ENCODE data around the gene RALB.
"Not testable (repeated sequence)": the region's sequence is repeated elsewhere in the genome, so short reads cannot be mapped to it uniquely, and the experiment has no call there.

The RALB gene

GRCh38 chr2:120244656-120245519, 7.8 kb upstream of the RALB start:
- DNase-seq: no peak

- no peak for DNase-seq
These were observed 6.9 kb upstream of the RALB start for GRCh38 chr2:120245520-120246332.

GRCh38 chr2:120246546-120247300, 5.9 kb upstream of the RALB start:
- no peak for DNase-seq

- DNase-seq: no peak
These were observed 4.8 kb upstream of the RALB start for GRCh38 chr2:120247851-120248250.

GRCh38 chr2:120250640-120251039, 2.0 kb upstream of the RALB start:
- DNase-seq: no peak

DNA sequence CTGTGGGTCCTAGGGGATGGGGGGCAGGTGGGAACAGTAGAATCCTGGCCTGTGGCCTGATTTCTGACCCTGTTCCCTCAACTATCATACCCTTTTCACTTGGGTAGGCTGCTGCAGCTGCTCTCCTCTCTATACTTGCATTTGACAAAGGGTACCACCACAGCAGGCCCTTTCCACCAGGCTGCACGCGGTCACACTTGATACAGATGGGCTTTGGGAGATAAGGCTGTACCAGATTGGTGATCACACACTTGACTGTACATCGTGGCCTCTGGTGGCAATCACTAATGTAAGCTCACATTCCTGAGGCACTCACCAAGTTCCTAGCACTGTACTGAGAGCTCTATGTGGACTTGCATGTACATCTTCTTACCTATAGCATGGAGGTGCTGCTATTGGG, 1.6 kb upstream of the RALB start:
- no peak for DNase-seq

- no peak for DNase-seq
These were observed 800 bp upstream of the RALB start for GRCh38 chr2:120251880-120252224.

DNA sequence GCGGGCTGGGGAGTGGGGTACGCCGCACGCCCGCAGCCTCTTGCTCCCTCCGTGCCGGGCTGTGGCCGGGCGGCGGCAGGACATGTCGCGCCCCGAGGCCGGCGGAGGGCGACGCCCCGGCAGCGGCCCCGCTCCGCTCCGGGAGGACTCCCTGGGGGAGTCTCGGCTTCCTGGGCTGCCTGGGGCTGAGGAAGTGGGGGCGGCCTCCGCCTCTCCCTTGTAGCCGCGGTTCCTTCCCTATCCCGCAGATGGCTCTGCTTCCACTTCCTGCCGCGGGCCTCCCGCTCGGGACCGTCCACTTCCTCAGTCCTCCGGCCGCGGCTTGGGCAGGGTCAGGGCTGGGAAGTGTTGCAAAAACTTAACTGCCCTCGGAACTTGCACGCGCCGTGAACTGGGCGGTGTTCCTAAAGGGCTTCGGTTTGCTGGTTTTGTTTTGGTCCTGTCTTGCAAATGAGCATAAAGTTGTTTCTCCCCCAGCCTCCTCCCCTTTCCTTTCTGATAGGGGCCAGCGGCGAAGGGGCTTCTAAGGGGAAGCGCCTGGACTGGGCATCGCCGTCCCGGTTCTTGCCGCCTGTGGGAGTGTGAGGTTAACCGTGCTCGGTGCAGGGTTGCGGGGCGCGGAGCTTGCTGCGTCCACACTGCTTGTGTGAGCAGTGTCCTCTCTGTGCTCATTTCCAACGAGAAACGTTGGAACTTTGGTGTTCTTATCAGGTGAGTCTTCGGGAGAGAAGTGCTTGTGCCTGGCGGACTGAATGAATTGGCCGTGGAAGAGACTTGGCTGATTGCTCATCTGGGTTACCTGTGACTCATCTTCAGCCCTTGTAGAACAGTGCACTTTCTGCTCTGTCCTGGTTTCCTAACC, 600 bp downstream of the RALB start:
- DNase-seq: peak; percentile 55

DNA sequence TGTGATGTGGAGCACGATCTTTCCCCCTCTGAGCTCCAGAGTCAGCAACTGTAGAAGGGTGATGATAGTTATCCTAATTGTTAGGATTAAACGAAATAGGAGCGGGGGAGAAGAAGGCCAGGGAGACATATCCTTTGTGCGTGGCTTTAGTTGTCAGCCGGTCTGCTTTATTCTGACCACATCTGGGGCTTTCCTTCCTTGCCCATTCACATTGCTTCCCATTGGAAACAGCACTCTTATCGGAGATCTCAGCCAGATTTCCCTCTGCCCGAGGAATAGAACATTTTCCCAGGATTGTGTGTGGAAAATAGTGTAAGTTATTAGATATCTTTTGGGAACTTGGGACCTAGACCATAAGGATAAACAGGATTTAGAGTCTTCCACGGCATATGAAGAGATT, 1.5 kb downstream of the RALB start:
- DNase-seq: no peak

- DNase-seq: no peak
These were observed 2.4 kb downstream of the RALB start for GRCh38 chr2:120255071-120255470.

- no peak for DNase-seq
These were observed 3.5 kb downstream of the RALB start for GRCh38 chr2:120255986-120256650.

- DNase-seq: no peak
These were observed 4.0 kb downstream of the RALB start for GRCh38 chr2:120256651-120257000.

DNA sequence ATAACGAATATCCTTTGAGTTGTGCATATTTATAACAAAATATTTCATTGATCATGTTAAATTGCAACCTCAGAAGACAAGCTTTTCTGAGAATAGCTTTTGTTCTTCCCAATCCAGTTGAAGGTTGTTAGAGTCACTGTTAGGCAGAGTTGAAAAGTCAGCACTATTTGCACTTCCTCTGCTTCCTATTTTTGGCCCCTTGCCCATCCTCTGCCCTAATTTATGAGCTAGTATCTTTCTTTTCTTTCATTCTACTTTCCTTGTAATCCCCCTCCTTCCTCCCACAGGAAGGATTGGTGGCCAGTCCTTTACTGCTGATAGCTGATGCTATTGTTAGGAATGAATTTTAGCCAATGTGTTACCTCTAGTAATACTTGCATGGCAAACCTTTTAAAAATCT, 4.9 kb downstream of the RALB start:
- no peak for DNase-seq

DNA sequence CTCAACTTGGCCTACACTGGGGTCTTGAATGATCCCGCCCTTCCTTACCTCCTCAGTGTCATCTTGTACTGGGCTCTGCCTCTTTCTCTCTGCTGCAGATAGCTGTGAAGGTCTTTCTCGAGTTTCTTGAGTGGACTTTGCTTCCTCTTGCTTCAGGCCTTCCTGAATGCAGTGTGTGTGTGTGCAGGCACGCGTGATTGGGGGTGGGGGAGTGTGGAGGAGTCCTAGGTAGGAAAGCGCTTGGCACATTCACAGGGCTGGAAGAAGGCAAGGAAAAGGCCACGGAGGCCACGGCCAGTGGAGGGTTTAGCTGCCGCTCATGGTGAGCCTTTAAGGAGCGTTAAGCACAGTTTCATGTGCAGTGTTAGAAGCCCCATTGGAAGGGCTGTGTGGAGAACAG, 5.5 kb downstream of the RALB start:
- no peak for DNase-seq

DNA sequence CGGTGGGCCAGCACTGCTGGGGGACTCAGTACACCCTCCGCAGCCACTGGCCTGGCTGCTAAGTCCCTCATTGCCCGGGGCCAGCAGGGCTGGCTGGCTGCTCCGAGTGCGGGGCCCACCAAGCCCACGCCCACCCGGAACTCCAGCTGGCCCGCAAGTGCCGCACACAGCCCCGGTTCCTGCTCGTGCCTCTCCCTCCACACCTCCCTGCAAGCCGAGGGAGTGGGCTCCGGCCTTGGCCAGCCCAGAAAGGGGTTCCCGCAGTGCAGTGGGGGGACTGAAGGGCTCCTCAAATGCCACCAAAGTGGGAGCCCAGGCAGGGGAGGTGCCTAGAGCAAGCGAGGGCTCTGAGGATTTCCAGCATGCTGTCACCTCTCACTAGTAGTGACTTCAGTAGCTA, 7.3 kb downstream of the RALB start:
- not testable (repeated sequence) for DNase-seq

DNA sequence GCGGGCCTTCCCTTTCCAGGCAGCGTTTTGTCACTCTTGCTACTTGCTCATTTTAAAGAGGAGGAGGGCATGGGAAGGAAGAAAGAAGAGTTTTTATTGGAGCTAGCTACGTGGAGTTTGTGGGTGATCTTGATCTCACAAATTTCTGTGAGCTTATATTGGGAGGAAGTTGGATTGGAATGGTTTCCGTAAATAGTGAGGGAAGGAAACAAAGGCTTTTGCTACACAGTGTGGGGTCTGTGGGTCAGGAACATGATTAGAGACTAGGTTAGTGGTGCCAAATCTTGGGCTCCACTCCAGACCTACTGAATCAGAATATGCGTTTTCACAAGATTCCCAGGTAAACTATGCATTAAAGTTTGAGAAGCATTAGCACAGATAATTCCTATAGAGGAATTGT, 8.1 kb downstream of the RALB start:
- DNase-seq: no peak

DNA sequence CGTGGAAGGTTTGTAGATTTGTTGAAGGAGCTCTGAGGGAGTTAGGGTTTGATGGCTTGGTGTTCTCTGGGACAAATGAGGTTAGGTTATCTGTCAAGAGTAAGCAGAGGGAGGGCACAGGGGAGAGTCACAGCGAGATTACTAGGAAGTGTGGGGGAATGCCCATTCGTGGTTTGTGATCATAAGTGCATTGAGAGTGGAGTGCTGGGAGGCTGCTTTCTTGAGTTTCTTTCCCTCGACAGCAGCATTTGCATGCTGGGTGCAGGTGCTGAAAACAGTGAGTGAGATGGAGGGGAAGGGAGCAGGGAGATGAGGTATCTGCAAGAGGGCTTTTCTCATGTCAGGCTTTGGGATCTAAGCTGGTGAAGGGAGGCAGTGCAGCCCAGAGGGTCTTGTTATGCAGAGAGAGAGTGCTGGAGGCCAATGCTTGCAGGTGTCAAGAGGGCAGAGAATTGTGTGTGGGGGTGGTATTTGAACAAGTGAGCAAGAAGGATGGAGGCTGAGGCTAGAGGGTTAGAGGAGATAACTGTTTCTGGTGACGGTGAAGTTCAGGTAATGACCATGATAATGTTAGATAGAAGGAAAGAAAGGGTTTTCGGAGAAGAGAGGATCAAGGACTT, 8.8 kb downstream of the RALB start:
- DNase-seq: peak; percentile 77

DNA sequence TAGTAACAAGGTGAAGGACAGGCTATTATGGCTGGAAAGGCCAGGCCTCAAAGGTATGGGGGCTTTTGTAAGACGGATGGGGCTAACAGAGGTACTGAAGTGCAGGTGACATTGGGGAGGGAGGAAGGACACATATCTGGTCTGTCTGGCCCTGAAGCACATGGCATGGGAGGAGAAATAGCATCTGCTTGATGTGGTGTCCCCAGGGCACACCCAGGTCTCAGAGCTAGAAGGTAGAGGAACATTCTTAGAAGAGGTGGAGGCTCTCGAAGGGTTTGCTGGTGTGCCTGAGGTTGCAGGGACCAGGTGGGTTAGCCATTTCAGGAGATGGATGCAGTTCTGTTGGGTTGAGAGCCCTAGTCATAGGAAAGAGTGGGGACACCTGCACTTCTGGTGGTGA, 9.5 kb downstream of the RALB start:
- DNase-seq: no peak

- no peak for DNase-seq
These were observed 10.2 kb downstream of the RALB start for GRCh38 chr2:120262761-120263428.

- no peak for DNase-seq
These were observed 12.4 kb downstream of the RALB start for GRCh38 chr2:120265006-120265405.

DNA sequence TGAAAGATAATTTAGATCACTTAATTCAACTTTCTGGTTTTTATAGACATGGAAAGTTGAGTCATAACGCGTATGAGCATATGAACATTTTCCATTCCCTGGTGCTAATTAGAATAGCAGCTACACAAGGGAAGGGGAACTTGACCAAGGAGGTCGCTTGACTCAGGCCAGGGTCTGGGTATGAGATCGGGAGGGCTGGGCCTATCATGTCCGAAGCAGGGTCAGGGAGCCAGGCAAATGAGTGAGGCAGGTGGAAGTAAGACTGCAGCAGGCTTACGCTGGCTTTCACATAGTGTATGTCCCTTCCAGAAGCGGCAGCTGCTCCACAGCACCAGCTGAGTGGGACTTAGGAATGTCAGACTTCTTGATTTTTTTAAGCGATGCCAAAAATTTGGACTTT, 14.7 kb downstream of the RALB start:
- DNase-seq: peak; percentile 38
